NB4 (cell line): ENCODE results near the gene PRRX2.

Experiments used
- POLR2A ChIP-seq: IDR thresholded peaks from 2 replicates; pipeline ENCODE4 v1.6.1; 2011; ENCODE audit warnings: mild to moderate bottlenecking; ENCODE audit not compliant: insufficient read length; ENCODE audit errors: extremely low read depth
- TF ChIP-seq, protein P1 (sequence below): IDR thresholded peaks from one replicate; pipeline ENCODE4 v1.5.1; 2012; ENCODE audit warnings: low read depth, low read length

DNA sequence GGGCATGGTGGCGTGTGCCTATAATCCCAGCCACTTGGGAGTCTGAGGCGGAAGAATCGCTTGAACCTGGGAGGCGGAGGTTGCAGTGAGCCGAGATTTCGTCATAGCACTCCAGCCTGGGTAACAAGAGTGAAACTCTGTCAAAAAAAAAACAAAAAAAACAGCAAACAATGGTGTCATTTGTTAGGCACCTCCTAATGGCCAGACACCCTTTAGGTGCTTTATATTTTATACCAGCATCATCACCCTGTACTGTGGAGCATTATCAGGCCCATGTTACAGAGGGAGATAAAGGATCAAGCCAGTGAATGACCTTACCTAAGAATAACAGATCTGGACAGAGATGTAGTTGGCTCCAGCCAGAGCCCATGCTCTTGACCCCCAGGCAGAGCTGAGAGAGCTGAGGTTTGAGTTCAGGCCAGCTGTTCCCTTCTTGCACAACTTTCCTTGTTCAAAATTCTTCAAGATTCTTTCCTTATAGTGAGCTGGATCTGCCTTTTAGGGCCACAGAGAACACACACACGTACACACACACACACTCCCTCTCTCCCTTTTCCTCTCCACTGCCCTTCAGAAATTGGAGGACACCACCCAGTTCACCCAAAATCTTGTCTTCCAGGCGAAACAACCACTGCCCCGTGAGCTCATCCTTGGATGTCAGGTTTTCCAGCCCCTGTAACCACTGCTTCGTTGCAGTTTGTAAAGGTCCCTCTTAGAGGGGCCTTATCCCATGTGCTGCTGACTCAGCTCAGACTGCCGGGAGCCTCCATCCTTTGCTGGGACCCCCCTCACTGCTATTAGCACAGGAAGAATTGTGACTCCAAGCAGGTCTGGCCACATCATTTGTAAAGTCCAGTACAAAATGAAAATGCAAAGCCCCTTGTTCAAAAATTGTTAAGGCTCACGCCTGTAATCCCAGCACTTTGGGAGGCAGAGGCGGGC is 97.8 kb downstream of the PRRX2 start:
- TF ChIP-seq, protein P1, sequence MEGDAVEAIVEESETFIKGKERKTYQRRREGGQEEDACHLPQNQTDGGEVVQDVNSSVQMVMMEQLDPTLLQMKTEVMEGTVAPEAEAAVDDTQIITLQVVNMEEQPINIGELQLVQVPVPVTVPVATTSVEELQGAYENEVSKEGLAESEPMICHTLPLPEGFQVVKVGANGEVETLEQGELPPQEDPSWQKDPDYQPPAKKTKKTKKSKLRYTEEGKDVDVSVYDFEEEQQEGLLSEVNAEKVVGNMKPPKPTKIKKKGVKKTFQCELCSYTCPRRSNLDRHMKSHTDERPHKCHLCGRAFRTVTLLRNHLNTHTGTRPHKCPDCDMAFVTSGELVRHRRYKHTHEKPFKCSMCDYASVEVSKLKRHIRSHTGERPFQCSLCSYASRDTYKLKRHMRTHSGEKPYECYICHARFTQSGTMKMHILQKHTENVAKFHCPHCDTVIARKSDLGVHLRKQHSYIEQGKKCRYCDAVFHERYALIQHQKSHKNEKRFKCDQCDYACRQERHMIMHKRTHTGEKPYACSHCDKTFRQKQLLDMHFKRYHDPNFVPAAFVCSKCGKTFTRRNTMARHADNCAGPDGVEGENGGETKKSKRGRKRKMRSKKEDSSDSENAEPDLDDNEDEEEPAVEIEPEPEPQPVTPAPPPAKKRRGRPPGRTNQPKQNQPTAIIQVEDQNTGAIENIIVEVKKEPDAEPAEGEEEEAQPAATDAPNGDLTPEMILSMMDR = no peak
- no peak for TF ChIP-seq POLR2A
